GM12874 (cell line): Measurements from ENCODE around the gene CCDC158.

Source experiments
- CTCF ChIP-seq: IDR thresholded peaks from 2 replicates; pipeline ENCODE4 v1.5.1; 2011; ENCODE audit warnings: low read depth, mild to moderate bottlenecking, control low read depth, low read length, moderate library complexity; ENCODE audit not compliant: insufficient read depth

Gene CCDC158

GRCh38 chr4:76364763-76365162 lies 56.2 kb downstream of the CCDC158 start:
- TF ChIP-seq CTCF, result no peak

GRCh38 chr4:76363556-76364290 lies 57.2 kb downstream of the CCDC158 start:
- TF ChIP-seq CTCF, result no peak

GRCh38 chr4:76361689-76362412 lies 59.1 kb downstream of the CCDC158 start:
- no peak for TF ChIP-seq CTCF

- no peak for TF ChIP-seq CTCF
Observed at GRCh38 chr4:76357981-76358380, 63.0 kb downstream of the CCDC158 start.

- TF ChIP-seq CTCF, result no peak
Observed at GRCh38 chr4:76354517-76355473, 66.1 kb downstream of the CCDC158 start.

GRCh38 chr4:76342803-76343202 lies 78.1 kb downstream of the CCDC158 start:
- TF ChIP-seq CTCF, result no peak

GRCh38 chr4:76342191-76342590 lies 78.8 kb downstream of the CCDC158 start:
- no peak for TF ChIP-seq CTCF
